GM12878 (cell line): ENCODE data around the gene GPR108. TPM values are rescaled to one million over a fixed set of nuclear protein-coding genes. Genes with fewer than 3 reads are reported as not detected.

ENCODE experiments used
- ATAC-seq: fragments of 200-7000 bp; cut with Tn5 transposase; 3 replicates; pipeline ENCODE4 v1.9.1; 2020; ENCODE audit warnings: mild to moderate bottlenecking, moderate library complexity
- BruUV-seq: library from RNA; stranded (reverse); fragments of 400-500 nt; replicated peaks from 2 replicates; lab custom pipeline; 2021; lab: Mats Ljungman, UMichigan
- CTCF ChIA-PET: fragments of 300-600 bp; sonication (Branson Sonifier 250); formaldehyde crosslinking; extraction: SDS; loops from one replicate; lab custom pipeline; 2021; ENCODE audit warnings: inconsistent platforms; lab: Yijun Ruan, JAX
- POLR2A ChIA-PET: fragments of 350-600 bp; formaldehyde crosslinking; extraction: SDS; loops from one replicate; lab custom pipeline; 2021; ENCODE audit warnings: inconsistent platforms; lab: Charles Lee
- RAD21 ChIA-PET: fragments of 300-600 bp; sonication (Branson Sonifier 250); formaldehyde crosslinking; loops from one replicate; lab custom pipeline; 2023; ENCODE audit warnings: antibody characterized with exemption; ENCODE audit not compliant: unreplicated experiment; lab: Charles Lee
- SMC1A ChIA-PET: fragments of 300-600 bp; sonication (Branson Sonifier 250); formaldehyde crosslinking; loops from one replicate; lab custom pipeline; 2023; ENCODE audit not compliant: unreplicated experiment, uncharacterized antibody; lab: Charles Lee
- DNase-seq: peaks from one replicate; pipeline ENCODE4 v3.0.0-alpha.2; 2011; ENCODE audit warnings: low read depth, low spot score
- FAIRE-seq: peaks from 3 replicates; lab custom pipeline; 2011; peaks lifted over from hg19 to GRCh38; lab: Jason Lieb, UNC
- H2AFZ ChIP-seq: 2 replicates; pipeline ENCODE4 v1.6.0; 2011; ENCODE audit warnings: low read depth, low read length, control low read depth; ENCODE audit not compliant: control insufficient read depth
- H3K27ac ChIP-seq: 2 replicates; pipeline ENCODE4 v1.5.1; 2011; ENCODE audit warnings: control low read depth; ENCODE audit not compliant: control insufficient read depth, insufficient read depth
- H3K27me3 ChIP-seq, 2 experiments: replicated peaks in 1 of 2; 2 replicates each; pipeline versions ENCODE4 v1.6.0 to v1.6.1; 2011; ENCODE audit warnings: low read length in 1 of 2; ENCODE audit not compliant: control insufficient read depth in 2 of 2, insufficient read depth in 2 of 2
- H3K36me3 ChIP-seq, 2 experiments: 2 replicates each; pipeline ENCODE4 v1.5.1; 2011; ENCODE audit warnings: low read length in 1 of 2; ENCODE audit not compliant: control insufficient read depth in 2 of 2, insufficient read depth in 2 of 2
- H3K4me1 ChIP-seq: 2 replicates; pipeline ENCODE4 v1.6.1; 2011; ENCODE audit warnings: mild to moderate bottlenecking, low read length, moderate library complexity, mixed read lengths; ENCODE audit not compliant: control insufficient read depth, insufficient read depth
- H3K4me2 ChIP-seq: 2 replicates; pipeline ENCODE4 v1.6.0; 2011; ENCODE audit warnings: control low read depth; ENCODE audit not compliant: control insufficient read depth, insufficient read depth
- H3K4me3 ChIP-seq: fragments of 200-600 bp; sonication (generic); 2 replicates; pipeline ENCODE4 v1.5.1; 2016
- H3K79me2 ChIP-seq: 2 replicates; pipeline ENCODE4 v1.6.0; 2011; ENCODE audit warnings: low read length; ENCODE audit not compliant: control insufficient read depth, insufficient read depth
- H3K9ac ChIP-seq: 2 replicates; pipeline ENCODE4 v1.8.0; 2011; ENCODE audit warnings: low read length, control low read depth, mixed read lengths; ENCODE audit not compliant: control insufficient read depth, insufficient read depth
- H3K9me3 ChIP-seq: replicated peaks from 3 replicates; pipeline ENCODE4 v1.5.1; 2011; ENCODE audit warnings: mild to moderate bottlenecking, low read length; ENCODE audit not compliant: control insufficient read depth, insufficient read depth
- H4K20me1 ChIP-seq: 2 replicates; pipeline ENCODE4 v1.6.0; 2011; ENCODE audit not compliant: control insufficient read depth, insufficient read depth
- BMI1 ChIP-seq: fragments of 450-650 bp; IDR thresholded peaks from 2 replicates; pipeline ENCODE4 v1.6.1; 2016; ENCODE audit warnings: mild to moderate bottlenecking, moderate library complexity, borderline replicate concordance
- CHD2 ChIP-seq: IDR thresholded peaks from 2 replicates; pipeline ENCODE4 v1.6.1; 2011; ENCODE audit warnings: low read depth, low read length, improper control_type of control experiment, borderline replicate concordance
- ESRRA ChIP-seq: IDR thresholded peaks from 2 replicates; pipeline ENCODE4 v1.6.1; 2012; ENCODE audit warnings: mild to moderate bottlenecking, low read length, improper control_type of control experiment
- FOXM1 ChIP-seq: IDR thresholded peaks from 2 replicates; pipeline ENCODE4 v1.6.1; 2012; ENCODE audit warnings: low read depth, mild to moderate bottlenecking, inconsistent platforms, low read length, moderate library complexity
- LARP7 ChIP-seq: fragments of 450-650 bp; IDR thresholded peaks from 2 replicates; pipeline ENCODE4 v1.6.1; 2017; ENCODE audit warnings: mild to moderate bottlenecking
- MTA2 ChIP-seq: fragments of 450-650 bp; IDR thresholded peaks from 2 replicates; pipeline ENCODE4 v1.6.1; 2016; ENCODE audit warnings: low read depth, mild to moderate bottlenecking, moderate library complexity
- ZNF24 ChIP-seq: fragments of 450-650 bp; IDR thresholded peaks from 2 replicates; pipeline ENCODE4 v1.6.1; 2017; ENCODE audit warnings: antibody characterized with exemption, mild to moderate bottlenecking
- WGBS: methylation state at CpG from one replicate; pipeline ENCODE4 v1.1.6; 2016; ENCODE audit warnings: low lambda C conversion rate; ENCODE audit not compliant: insufficient replicate concordance, insufficient coverage; ENCODE audit errors: missing lambda C conversion rate; 5-methylcytosine and 5-hydroxymethylcytosine counted together
- in situ Hi-C: fragments of 300-500 bp; cut with MboI; formaldehyde crosslinking; loops from 9 replicates; pipeline ENCODE4 v1.14.3; 2018; ENCODE audit warnings: mixed read lengths
- intact Hi-C: fragments of 100-400 bp; cut with micrococcal nuclease; formaldehyde crosslinking; loops from one replicate; pipeline ENCODE4 v1.14.2; 2022; ENCODE audit not compliant: unreplicated experiment
- polyA plus RNA-seq, 11 experiments: library from polyadenylated mRNA; depleted of rRNA in 4 of 11; unstranded in 6 of 11; stranded (reverse) in 5 of 11; fragments of >200 nt; fragmentation: Nextera tagmentation in 4 of 11; fragmentation: Illumina TruSeq in 1 of 11; extraction: Ambion mirVana in 4 of 11; extraction: Trizol in 1 of 11; gene quantifications; 1 replicate in 1 of 11; 2 replicates in 10 of 11; pipeline versions ENCODE4 v1.2.1 to v1.2.3, GENCODE V29; 2011 to 2016; ENCODE audit warnings: inconsistent platforms in 2 of 11, missing spikeins in 2 of 11, low read depth in 1 of 11
- total RNA-seq, 4 experiments: library from RNA; depleted of rRNA in 3 of 4; stranded (reverse); fragments of >200 nt in 3 of 4; fragmentation: Illumina TruSeq in 1 of 4; extraction: Trizol in 1 of 4; gene quantifications; 2 replicates each; pipeline versions ENCODE4 v1.2.1 to v1.2.3, GENCODE V29; 2013 to 2021
- TF ChIP-seq, protein P1 (sequence below): fragments of 450-650 bp; conservative IDR thresholded peaks from 2 replicates; pipeline ENCODE4 v1.6.1; 2017; ENCODE audit warnings: mild to moderate bottlenecking, moderate library complexity
- TF ChIP-seq, protein P2 (sequence below): IDR thresholded peaks from 2 replicates; pipeline ENCODE4 v1.6.1; 2012; ENCODE audit warnings: low read depth, low read length, improper control_type of control experiment

GPR108 gene
- total and polyA plus RNA-seq, 10 of the 15 experiments (the other 5 are each of a cell fraction or from before 2014, with no cell fraction given) = 4.4 to 87.2 (median 57.1) TPM

DNA sequence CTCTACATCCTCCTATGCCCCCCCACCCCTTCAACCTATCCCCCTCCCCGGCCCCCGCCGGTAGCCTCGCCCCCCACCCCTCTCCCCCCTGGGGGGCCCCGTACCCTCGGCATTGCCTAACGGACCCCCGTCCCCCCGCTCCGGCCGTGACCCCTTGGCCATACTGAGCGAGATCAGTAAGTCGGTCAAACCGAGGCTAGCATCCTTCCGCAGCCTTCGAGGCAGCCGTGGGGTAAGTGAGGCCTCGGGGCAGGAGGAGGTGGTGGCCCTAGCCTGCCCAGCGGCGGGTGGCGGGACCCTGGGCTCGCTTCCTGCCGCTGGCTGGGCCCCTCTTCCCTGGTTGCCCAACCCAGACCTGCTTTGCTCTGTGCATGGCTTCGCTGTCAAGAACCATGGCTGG lies 8.6 kb upstream of the GPR108 start:
- TF ChIP-seq CHD2 (no peak), MTA2 (no peak), BMI1 (no peak), FOXM1 (no peak), ZNF24 (no peak), LARP7 (no peak), ESRRA (no peak)
- TF ChIP-seq, protein P1, sequence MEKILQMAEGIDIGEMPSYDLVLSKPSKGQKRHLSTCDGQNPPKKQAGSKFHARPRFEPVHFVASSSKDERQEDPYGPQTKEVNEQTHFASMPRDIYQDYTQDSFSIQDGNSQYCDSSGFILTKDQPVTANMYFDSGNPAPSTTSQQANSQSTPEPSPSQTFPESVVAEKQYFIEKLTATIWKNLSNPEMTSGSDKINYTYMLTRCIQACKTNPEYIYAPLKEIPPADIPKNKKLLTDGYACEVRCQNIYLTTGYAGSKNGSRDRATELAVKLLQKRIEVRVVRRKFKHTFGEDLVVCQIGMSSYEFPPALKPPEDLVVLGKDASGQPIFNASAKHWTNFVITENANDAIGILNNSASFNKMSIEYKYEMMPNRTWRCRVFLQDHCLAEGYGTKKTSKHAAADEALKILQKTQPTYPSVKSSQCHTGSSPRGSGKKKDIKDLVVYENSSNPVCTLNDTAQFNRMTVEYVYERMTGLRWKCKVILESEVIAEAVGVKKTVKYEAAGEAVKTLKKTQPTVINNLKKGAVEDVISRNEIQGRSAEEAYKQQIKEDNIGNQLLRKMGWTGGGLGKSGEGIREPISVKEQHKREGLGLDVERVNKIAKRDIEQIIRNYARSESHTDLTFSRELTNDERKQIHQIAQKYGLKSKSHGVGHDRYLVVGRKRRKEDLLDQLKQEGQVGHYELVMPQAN = no peak
- TF ChIP-seq, protein P2, sequence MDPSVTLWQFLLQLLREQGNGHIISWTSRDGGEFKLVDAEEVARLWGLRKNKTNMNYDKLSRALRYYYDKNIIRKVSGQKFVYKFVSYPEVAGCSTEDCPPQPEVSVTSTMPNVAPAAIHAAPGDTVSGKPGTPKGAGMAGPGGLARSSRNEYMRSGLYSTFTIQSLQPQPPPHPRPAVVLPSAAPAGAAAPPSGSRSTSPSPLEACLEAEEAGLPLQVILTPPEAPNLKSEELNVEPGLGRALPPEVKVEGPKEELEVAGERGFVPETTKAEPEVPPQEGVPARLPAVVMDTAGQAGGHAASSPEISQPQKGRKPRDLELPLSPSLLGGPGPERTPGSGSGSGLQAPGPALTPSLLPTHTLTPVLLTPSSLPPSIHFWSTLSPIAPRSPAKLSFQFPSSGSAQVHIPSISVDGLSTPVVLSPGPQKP = no peak
- TF ChIP-seq, all 136 proteins: peak for 0
- in situ Hi-C loops = no loop called here
- FAIRE-seq = no peak

More for the DNA sequence above, 8.6 kb upstream of the GPR108 start:
- Histone ChIP-seq H3K27ac (no peak overlapping the region), H3K4me1 (peaks cover 5% of the 10 kb centered on the region; the same call in 1 of the 2 replicates), H3K9me3 (no peaks in the 10 kb centered on the region), H3K4me2 (no peak overlapping the region), H4K20me1 (no peaks in the 10 kb centered on the region), H2AFZ (no peak overlapping the region), H3K9ac (no peak overlapping the region), H3K4me3 (no peak overlapping the region), H3K79me2 (peaks cover 8% of the 10 kb centered on the region), H3K36me3 (peaks cover 14 to 19% of the 10 kb centered on the region in 2 experiments), H3K27me3 (no peaks in the 10 kb centered on the region)
- BruUV-seq = no TSS peak
- SMC1A ChIA-PET = no interaction called here
- ATAC-seq (no peak), DNase-seq (no peak)
- RAD21 ChIA-PET = no interaction called here
- POLR2A ChIA-PET = no interaction called here
- intact Hi-C loops = no loop called here
- 98% methylated on average over 9 of the region's 24 CpGs for WGBS
- CTCF ChIA-PET = no interaction called here
